ENCODE results near the gene ZMYM5. TPM values are rescaled to one million over a fixed set of nuclear protein-coding genes. Genes with fewer than 3 reads are reported as not detected.

ZMYM5 gene
- total and polyA plus RNA-seq, 2 of the 8 experiments (the other 6 are each of a cell fraction or from before 2014, with no cell fraction given), result 4.9 to 7.9 TPM

- no peaks in the 10 kb centered on the region for H4K20me1 ChIP-seq (replicated peaks in 1 of 2; ENCODE audit: control insufficient read depth in 1 of 2, insufficient read depth in 2 of 2, low read length in 2 of 2)
- no peak overlapping the region for H2AK5ac ChIP-seq (ENCODE audit: low read depth, low read length)
- H3K9me3 ChIP-seq (ENCODE audit: insufficient read depth in 2 of 2, low read depth in 1 of 2, low read length in 1 of 2), result no peaks in the 10 kb centered on the region
- peak overlapping the region in 1 of 4 experiments; percentile 13; a peak in 1 of 8 replicates for H3K4me3 ChIP-seq (ENCODE audit: extremely low read depth in 1 of 4, insufficient read depth in 2 of 4, low read depth in 3 of 4, low read length in 4 of 4)
- no peak overlapping the region for H2BK12ac ChIP-seq (ENCODE audit: low read depth, low read length)
- H3K18ac ChIP-seq (ENCODE audit: extremely low read depth, low read length), result no peak overlapping the region
- no peak overlapping the region for H3K23ac ChIP-seq (ENCODE audit: insufficient read length)
- H3K79me2 ChIP-seq (ENCODE audit: control insufficient read depth in 1 of 2, insufficient read depth in 2 of 2, low read length in 2 of 2), result no peaks in the 10 kb centered on the region
- H2BK5ac ChIP-seq (ENCODE audit: low read depth, low read length), result no peak overlapping the region; the same call in 1 of the 2 replicates
- no peak overlapping the region for H3K14ac ChIP-seq (ENCODE audit: insufficient read length)
- peak overlapping the region in 1 of 4 experiments; percentile 20; a peak in 1 of 7 replicates for H3K9ac ChIP-seq (replicated peaks in 1 of 4; ENCODE audit: extremely low read depth in 1 of 4, low read depth in 3 of 4, low read length in 3 of 4)
- H2BK15ac ChIP-seq (ENCODE audit: low read length), result no peak overlapping the region
- WGBS, 2 experiments (ENCODE audit: extremely low coverage in 1 of 2, insufficient coverage in 1 of 2, insufficient read length in 1 of 2, insufficient replicate concordance in 2 of 2, low coverage in 1 of 2, low lambda C conversion rate in 2 of 2, missing lambda C conversion rate in 1 of 2), result 66% methylated on average over 4 of the region's 4 CpGs; no CpG with 5 or more reads in 1 of the 2 experiments
- ChIA-PET POLR2A (ENCODE audit: partially characterized antibody) (interaction anchor here (0.7 to 1.8 kb wide), 5 partner anchors 11 to 70 kb away, joined by 3 to 9 read pairs (median 4); partner anchors contain the start of genes PSPC1 and ZMYM5), CTCF (ENCODE audit: partially characterized antibody) (interaction anchor here (1.1 kb wide), 1 partner anchor 33 kb away, joined by 6 read pairs; no protein-coding TSS in a partner anchor)
- H3K56ac ChIP-seq (replicated peaks; ENCODE audit: insufficient read length, low read depth, low read length), result no peak overlapping the region
- H3K23me2 ChIP-seq (ENCODE audit: low read depth, low read length), result no peaks in the 10 kb centered on the region
- H3K36me3 ChIP-seq (ENCODE audit: control insufficient read depth in 2 of 4, insufficient read depth in 4 of 4, low read length in 3 of 4), result no peaks in the 10 kb centered on the region
- H2BK120ac ChIP-seq (replicated peaks; ENCODE audit: low read depth, low read length), result no peak overlapping the region
- H3K4me1 ChIP-seq (replicated peaks in 1 of 4; ENCODE audit: control insufficient read depth in 3 of 4, insufficient read depth in 4 of 4, low read length in 3 of 4), result peaks cover 0 to 5% (median 1%) of the 10 kb centered on the region in 4 experiments; a peak in 3 of 7 replicates
- H4K5ac ChIP-seq (ENCODE audit: insufficient read length, low read depth, low read length), result no peak overlapping the region
- H4K8ac ChIP-seq (ENCODE audit: extremely low read depth, insufficient read depth, low read length), result no peak overlapping the region
- no peak overlapping the region for H2BK20ac ChIP-seq (ENCODE audit: low read length)
- no peak overlapping the region for H4K91ac ChIP-seq (replicated peaks; ENCODE audit: insufficient read length, low read length)
- FAIRE-seq (no peak), DNase-seq (ENCODE audit: low read depth in 1 of 2, low spot score in 2 of 2) (peak in 1 of 2 experiments; percentile 19)
- H3K27me3 ChIP-seq (replicated peaks in 1 of 4; ENCODE audit: control insufficient read depth in 3 of 4, extremely low read depth in 1 of 4, insufficient read depth in 3 of 4, low read length in 3 of 4), result no peaks in the 10 kb centered on the region
- H3K4ac ChIP-seq (replicated peaks; ENCODE audit: insufficient read length, low read depth, low read length), result no peak overlapping the region
- no peaks in the 10 kb centered on the region; the same call in 1 of the 2 replicates for H3K79me1 ChIP-seq (ENCODE audit: low read depth, low read length)
- peak overlapping the region; percentile 40 to 45; a peak in 3 of 4 replicates for H3K4me2 ChIP-seq (ENCODE audit: insufficient read depth in 1 of 2, low read depth in 2 of 2, low read length in 2 of 2)
- peak overlapping the region; percentile 58; the same call in 1 of the 2 replicates for H3K27ac ChIP-seq (ENCODE audit: low read depth, low read length)
- no peak overlapping the region for H2AFZ ChIP-seq (ENCODE audit: low read length)
- TF ChIP-seq POU5F1 (IDR thresholded peaks at IDR 0.05; ENCODE audit: low read depth, low read length) (no peak), ASH2L (IDR thresholded peaks at IDR 0.05; ENCODE audit: low read length) (peak; percentile 90), EP300 (IDR thresholded peaks at IDR 0.05; ENCODE audit: borderline replicate concordance in 1 of 2, low read depth in 2 of 2, low read length in 2 of 2) (no peak), SP1 (IDR thresholded peaks at IDR 0.05; ENCODE audit: low read depth, low read length) (peak; percentile 93), TEAD4 (IDR thresholded peaks at IDR 0.05; ENCODE audit: low read depth, low read length) (peak; percentile 79), SIRT6 (IDR thresholded peaks at IDR 0.05; ENCODE audit: low read length) (no peak), NRF1 (IDR thresholded peaks at IDR 0.05; ENCODE audit: low read depth, low read length) (no peak), PHF8 (conservative IDR thresholded peaks at IDR 0.05; ENCODE audit: low read depth, low read length) (no peak), RBBP5 (IDR thresholded peaks at IDR 0.05; ENCODE audit: borderline replicate concordance, low read depth, low read length) (peak; percentile 97; the same call in 1 of the 2 replicates), SAP30 (IDR thresholded peaks at IDR 0.05; ENCODE audit: insufficient read depth, insufficient replicate concordance, low read length) (no peak), RNF2 (IDR thresholded peaks at IDR 0.05; ENCODE audit: borderline replicate concordance, low read depth, low read length, missing control alignments, poor library complexity, severe bottlenecking) (no peak), JUND (IDR thresholded peaks at IDR 0.05; ENCODE audit: low read length) (no peak), SUZ12 (IDR thresholded peaks at IDR 0.05; ENCODE audit: low read length) (no peak)
Measured at GRCh38 chr13:19794631-19795030, 68.8 kb downstream of the ZMYM5 start.

Measured in H1 (cell line).